ENCODE data around the gene CCDC182. TPM values are rescaled to one million over a fixed set of nuclear protein-coding genes. Genes with fewer than 3 reads are reported as not detected.

The CCDC182 gene
- total and polyA plus RNA-seq, 7 experiments from 2014 or later: not detected

DNA sequence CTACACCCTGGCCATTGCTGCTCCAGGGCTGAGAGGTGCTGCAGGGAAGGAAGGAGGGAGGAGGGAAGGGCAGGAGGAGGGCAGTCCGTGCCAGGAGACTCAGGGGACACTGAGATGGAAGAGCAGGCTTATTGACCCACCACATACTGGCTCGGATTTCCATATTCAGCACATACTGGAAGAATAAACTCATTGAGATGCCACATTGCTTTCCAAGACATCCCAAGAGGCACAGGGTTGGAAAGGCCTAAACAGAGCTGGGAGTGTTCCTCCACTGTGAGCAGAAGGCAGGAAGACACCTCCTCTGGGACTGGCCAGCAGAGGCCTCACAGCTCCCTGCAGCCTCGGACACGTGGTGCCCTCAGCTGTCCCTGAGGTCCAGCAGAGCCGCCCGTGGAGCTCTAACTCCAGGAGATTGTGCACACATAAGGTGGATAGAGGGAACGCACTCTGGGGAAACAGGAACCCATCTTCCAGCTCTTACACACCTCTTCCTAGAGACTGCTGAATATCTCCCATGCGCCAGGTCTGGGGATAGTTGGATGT, 17.4 kb downstream of the CCDC182 start:
- Histone ChIP-seq H3K36me3 (ENCODE audit: control insufficient read depth in 2 of 3, insufficient read depth in 3 of 3, low read length in 3 of 3) (no peaks in the 10 kb centered on the region), H3K27ac (ENCODE audit: low read depth, low read length) (no peak overlapping the region), H3K27me3 (ENCODE audit: control insufficient read depth in 2 of 2, insufficient read depth in 2 of 2, low read length in 2 of 2) (no peaks in the 10 kb centered on the region), H3K4me3 (ENCODE audit: low read length) (no peak overlapping the region), H3K4me1 (ENCODE audit: control insufficient read depth in 2 of 2, insufficient read depth in 2 of 2, low read length in 2 of 2) (peaks cover 0 to 4% of the 10 kb centered on the region in 2 donors), H3K9me3 (ENCODE audit: control insufficient read depth in 2 of 3, low read length in 3 of 3) (no peaks in the 10 kb centered on the region)
- DNase-seq: no peak
- no peaks in the 10 kb centered on the region for H3K36me3 Mint-ChIP-seq
- H3K9me3 Mint-ChIP-seq: peaks cover 0 to 1% (median 0%) of the 10 kb centered on the region in 11 donors
- ChIA-PET POLR2A (interaction anchor here (0.6 kb wide), 1 partner anchor 373 kb away, joined by 3 read pairs; no protein-coding TSS in a partner anchor), CTCF (no interaction called here)
- peaks cover 0 to 20% (median 3%) of the 10 kb centered on the region in 5 donors for H3K27me3 Mint-ChIP-seq
- H3K4me3 Mint-ChIP-seq: no peak overlapping the region
- intact Hi-C loops (cut with micrococcal nuclease): no loop called here
- no peak for ATAC-seq
- H3K4me1 Mint-ChIP-seq: peaks cover 0 to 2% (median 0%) of the 10 kb centered on the region in 7 donors
- H3K27ac Mint-ChIP-seq: no peak overlapping the region

DNA sequence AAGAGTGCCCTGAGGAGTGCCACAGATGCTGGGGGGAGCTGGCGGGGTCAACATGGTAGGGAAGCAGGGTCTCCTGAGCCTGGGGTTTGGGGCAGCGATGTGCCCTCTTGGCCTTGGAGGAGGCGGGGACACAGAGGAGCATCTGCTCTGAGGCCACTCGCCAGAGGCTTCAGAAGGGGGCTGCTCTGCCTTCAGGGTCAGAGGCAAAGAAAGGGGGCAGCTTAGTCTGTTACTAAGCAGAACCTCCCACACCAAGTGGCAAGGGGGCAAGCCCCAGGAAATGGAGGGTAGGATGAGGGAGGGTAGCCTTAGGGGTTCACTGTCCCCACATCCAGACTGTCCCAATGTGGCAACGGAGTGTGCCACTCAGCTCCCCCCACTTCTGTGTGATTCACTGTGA, 18.3 kb downstream of the CCDC182 start:
- H3K4me3 ChIP-seq (ENCODE audit: low read length): no peak overlapping the region
- peaks cover 0 to 1% (median 0%) of the 10 kb centered on the region in 11 donors for H3K9me3 Mint-ChIP-seq
- H3K27ac ChIP-seq (ENCODE audit: low read depth, low read length): no peak overlapping the region
- no peak for ATAC-seq
- H3K4me1 Mint-ChIP-seq: peaks cover 0 to 2% (median 0%) of the 10 kb centered on the region in 7 donors
- ChIA-PET CTCF (no interaction called here), POLR2A (no interaction called here)
- intact Hi-C loops (cut with micrococcal nuclease): no loop called here
- H3K36me3 ChIP-seq (ENCODE audit: control insufficient read depth in 2 of 3, insufficient read depth in 3 of 3, low read length in 3 of 3): no peaks in the 10 kb centered on the region
- H3K27me3 ChIP-seq (ENCODE audit: control insufficient read depth in 2 of 2, insufficient read depth in 2 of 2, low read length in 2 of 2): no peaks in the 10 kb centered on the region
- H3K4me3 Mint-ChIP-seq: no peak overlapping the region
- H3K9me3 ChIP-seq (ENCODE audit: control insufficient read depth in 2 of 3, low read length in 3 of 3): no peaks in the 10 kb centered on the region
- H3K36me3 Mint-ChIP-seq: no peaks in the 10 kb centered on the region
- H3K27ac Mint-ChIP-seq: no peak overlapping the region
- H3K27me3 Mint-ChIP-seq: peaks cover 0 to 19% (median 3%) of the 10 kb centered on the region in 5 donors
- DNase-seq: no peak
- H3K4me1 ChIP-seq (ENCODE audit: control insufficient read depth in 2 of 2, insufficient read depth in 2 of 2, low read length in 2 of 2): peaks cover 0 to 4% of the 10 kb centered on the region in 2 donors

DNA sequence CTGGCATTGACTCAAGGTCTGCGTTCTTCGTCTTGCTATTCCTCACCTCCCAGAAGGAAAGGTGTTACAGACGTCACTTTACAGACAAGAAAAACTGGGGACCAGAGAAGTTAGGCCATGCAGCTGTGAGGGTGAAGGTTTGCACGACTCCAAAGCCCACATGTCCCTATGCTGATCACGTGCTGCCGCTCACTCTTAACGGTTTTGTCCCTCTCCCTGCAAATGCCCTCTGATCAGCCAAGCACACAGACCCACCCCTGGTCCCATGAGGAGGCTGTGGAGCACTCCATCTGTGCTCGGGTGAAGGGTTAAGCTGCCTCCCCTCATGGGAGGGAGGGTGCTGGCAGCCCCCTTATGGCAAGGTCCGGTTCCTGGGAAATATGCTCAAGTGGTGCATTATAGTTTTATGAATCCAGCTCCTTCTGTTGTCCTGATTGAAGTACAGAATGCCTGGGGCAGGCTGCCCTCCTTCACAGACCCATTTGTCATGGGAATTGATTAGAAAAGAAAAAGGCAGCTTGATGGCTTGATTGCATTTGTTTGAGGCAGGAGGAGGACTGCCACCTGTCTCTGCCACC, 18.8 kb downstream of the CCDC182 start:
- ATAC-seq: no peak
- no peak for DNase-seq
- Histone ChIP-seq H3K27ac (ENCODE audit: low read depth, low read length) (no peak overlapping the region), H3K4me3 (ENCODE audit: low read length) (no peak overlapping the region), H3K9me3 (ENCODE audit: control insufficient read depth in 2 of 3, low read length in 3 of 3) (no peaks in the 10 kb centered on the region), H3K4me1 (ENCODE audit: control insufficient read depth in 2 of 2, insufficient read depth in 2 of 2, low read length in 2 of 2) (peaks cover 0 to 4% of the 10 kb centered on the region in 2 donors), H3K27me3 (ENCODE audit: control insufficient read depth in 2 of 2, insufficient read depth in 2 of 2, low read length in 2 of 2) (no peaks in the 10 kb centered on the region), H3K36me3 (ENCODE audit: control insufficient read depth in 2 of 3, insufficient read depth in 3 of 3, low read length in 3 of 3) (no peaks in the 10 kb centered on the region)
- H3K27ac Mint-ChIP-seq: no peak overlapping the region
- H3K36me3 Mint-ChIP-seq: no peaks in the 10 kb centered on the region
- H3K27me3 Mint-ChIP-seq: peaks cover 0 to 18% (median 3%) of the 10 kb centered on the region in 5 donors
- intact Hi-C loops (cut with micrococcal nuclease): no loop called here
- CTCF ChIA-PET: no interaction called here
- H3K9me3 Mint-ChIP-seq: peaks cover 0 to 1% (median 0%) of the 10 kb centered on the region in 11 donors
- peaks cover 0 to 2% (median 0%) of the 10 kb centered on the region in 7 donors for H3K4me1 Mint-ChIP-seq
- POLR2A ChIA-PET: no interaction called here
- H3K4me3 Mint-ChIP-seq: no peak overlapping the region

DNA sequence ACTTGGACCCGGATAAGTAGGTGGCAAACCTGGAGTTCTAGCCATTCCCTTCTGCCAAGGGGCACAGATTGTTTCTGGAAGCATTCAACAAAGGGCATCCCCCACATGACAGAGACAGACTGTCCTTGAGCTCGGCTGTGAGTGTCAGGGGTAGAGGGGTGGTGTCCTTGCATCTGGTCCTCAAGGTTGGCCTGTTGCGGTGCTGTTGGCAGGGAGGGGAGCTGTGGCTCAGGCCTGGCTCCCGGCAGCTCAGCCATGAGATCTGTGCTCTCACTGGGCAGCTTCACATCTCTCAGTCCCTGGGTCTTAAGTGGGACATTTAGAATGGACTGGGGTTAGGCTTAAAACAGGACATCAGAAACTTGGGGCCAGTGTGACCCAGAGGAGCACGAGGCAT, 20.4 kb downstream of the CCDC182 start:
- ATAC-seq: no peak
- Histone ChIP-seq H3K9me3 (ENCODE audit: control insufficient read depth in 2 of 3, low read length in 3 of 3) (no peaks in the 10 kb centered on the region), H3K4me1 (ENCODE audit: control insufficient read depth in 2 of 2, insufficient read depth in 2 of 2, low read length in 2 of 2) (peaks cover 0 to 4% of the 10 kb centered on the region in 2 donors), H3K36me3 (ENCODE audit: control insufficient read depth in 2 of 3, insufficient read depth in 3 of 3, low read length in 3 of 3) (no peaks in the 10 kb centered on the region), H3K27ac (ENCODE audit: low read depth, low read length) (no peak overlapping the region), H3K27me3 (ENCODE audit: control insufficient read depth in 2 of 2, insufficient read depth in 2 of 2, low read length in 2 of 2) (no peaks in the 10 kb centered on the region), H3K4me3 (ENCODE audit: low read length) (no peak overlapping the region)
- H3K4me3 Mint-ChIP-seq: no peak overlapping the region
- H3K27ac Mint-ChIP-seq: no peak overlapping the region
- H3K9me3 Mint-ChIP-seq: no peaks in the 10 kb centered on the region
- intact Hi-C loops (cut with micrococcal nuclease): no loop called here
- peaks cover 0 to 15% (median 0%) of the 10 kb centered on the region in 5 donors for H3K27me3 Mint-ChIP-seq
- ChIA-PET CTCF (no interaction called here), POLR2A (no interaction called here)
- DNase-seq: no peak
- H3K36me3 Mint-ChIP-seq: no peaks in the 10 kb centered on the region
- peaks cover 0 to 2% (median 0%) of the 10 kb centered on the region in 7 donors for H3K4me1 Mint-ChIP-seq

DNA sequence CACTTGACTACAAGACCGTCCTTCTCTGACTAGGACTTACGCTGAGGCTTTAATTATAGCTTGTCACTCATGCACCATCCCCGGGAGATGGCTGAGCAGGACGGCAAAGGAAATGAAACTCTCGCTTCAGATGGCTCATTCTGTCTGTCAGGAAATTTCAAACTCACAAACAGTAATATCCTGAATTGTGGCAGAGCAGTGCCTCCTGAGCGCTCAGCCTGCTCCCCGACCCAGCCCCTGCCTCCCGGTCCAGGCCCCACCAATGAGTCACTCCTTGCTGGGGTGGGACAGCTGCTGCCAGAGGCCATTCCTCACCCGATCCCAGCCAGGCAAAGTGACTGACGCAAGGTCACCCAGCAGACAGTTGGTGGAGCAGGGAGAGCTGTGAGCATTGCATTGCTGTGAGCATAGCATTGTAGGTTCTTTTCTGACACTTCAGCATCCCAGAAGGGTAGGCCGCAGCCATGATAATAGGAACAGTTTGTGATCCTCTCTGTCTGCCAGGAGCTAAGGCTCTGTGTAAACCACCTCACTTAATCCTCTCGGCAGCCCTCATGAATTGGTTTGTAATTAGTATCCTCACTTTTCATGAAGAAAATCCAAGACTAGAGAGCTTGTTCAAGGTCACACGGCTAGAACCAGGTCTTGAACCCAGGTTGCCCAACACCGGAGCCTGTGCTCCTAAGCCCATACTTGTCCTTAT, 20.9 kb downstream of the CCDC182 start:
- Mint-ChIP-seq H3K27me3 (peaks cover 0 to 15% (median 0%) of the 10 kb centered on the region in 5 donors), H3K4me1 (peaks cover 0 to 2% (median 0%) of the 10 kb centered on the region in 7 donors), H3K27ac (no peak overlapping the region), H3K4me3 (no peak overlapping the region), H3K9me3 (no peaks in the 10 kb centered on the region), H3K36me3 (no peaks in the 10 kb centered on the region)
- POLR2A ChIA-PET: no interaction called here
- CTCF ChIA-PET: no interaction called here
- no peaks in the 10 kb centered on the region for H3K9me3 ChIP-seq (ENCODE audit: control insufficient read depth in 2 of 3, low read length in 3 of 3)
- no peak overlapping the region for H3K4me3 ChIP-seq (ENCODE audit: low read length)
- H3K27me3 ChIP-seq (ENCODE audit: control insufficient read depth in 2 of 2, insufficient read depth in 2 of 2, low read length in 2 of 2): no peaks in the 10 kb centered on the region
- ATAC-seq (no peak), DNase-seq (no peak)
- intact Hi-C loops (cut with micrococcal nuclease): no loop called here
- no peak overlapping the region for H3K27ac ChIP-seq (ENCODE audit: low read depth, low read length)
- no peaks in the 10 kb centered on the region for H3K36me3 ChIP-seq (ENCODE audit: control insufficient read depth in 2 of 3, insufficient read depth in 3 of 3, low read length in 3 of 3)
- H3K4me1 ChIP-seq (ENCODE audit: control insufficient read depth in 2 of 2, insufficient read depth in 2 of 2, low read length in 2 of 2): peaks cover 0 to 4% of the 10 kb centered on the region in 2 donors

DNA sequence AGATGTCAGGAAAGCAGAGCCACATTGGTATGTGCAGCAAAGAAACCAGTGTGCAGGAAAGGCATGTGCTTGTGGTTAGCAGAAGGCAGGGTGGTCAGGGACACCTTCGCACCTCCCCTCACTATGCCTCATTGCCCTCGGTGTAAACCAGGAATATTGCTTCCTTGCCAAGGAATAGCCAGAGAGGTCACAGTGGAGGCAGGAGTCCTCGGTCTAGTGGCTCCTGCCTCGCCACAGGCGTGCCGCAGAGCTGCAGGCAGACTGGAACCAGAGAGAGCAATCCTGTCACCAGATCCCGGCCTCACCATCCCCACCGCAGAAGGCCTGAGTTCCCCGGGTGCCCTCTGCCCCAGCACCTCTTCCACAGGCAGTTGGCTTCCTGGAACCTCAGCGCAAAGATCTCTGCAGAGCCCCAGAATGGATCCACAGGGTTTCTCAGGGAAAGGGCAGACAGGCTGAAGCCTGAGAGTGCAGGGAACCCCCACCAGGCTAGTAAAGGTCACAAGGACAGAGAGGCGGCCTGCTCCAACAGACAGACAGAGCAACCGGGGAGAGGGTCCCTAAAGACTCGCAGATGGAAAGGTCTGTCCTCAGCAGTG, 21.6 kb downstream of the CCDC182 start:
- no peak overlapping the region for H3K4me3 ChIP-seq (ENCODE audit: low read length)
- peaks cover 0 to 4% of the 10 kb centered on the region in 2 donors for H3K4me1 ChIP-seq (ENCODE audit: control insufficient read depth in 2 of 2, insufficient read depth in 2 of 2, low read length in 2 of 2)
- Mint-ChIP-seq H3K27ac (no peak overlapping the region), H3K4me1 (peaks cover 0 to 2% (median 0%) of the 10 kb centered on the region in 7 donors), H3K36me3 (no peaks in the 10 kb centered on the region), H3K4me3 (no peak overlapping the region), H3K9me3 (no peaks in the 10 kb centered on the region), H3K27me3 (peaks cover 0 to 19% (median 0%) of the 10 kb centered on the region in 5 donors)
- DNase-seq (no peak), ATAC-seq (no peak)
- H3K9me3 ChIP-seq (ENCODE audit: control insufficient read depth in 2 of 3, low read length in 3 of 3): no peaks in the 10 kb centered on the region
- CTCF ChIA-PET: no interaction called here
- POLR2A ChIA-PET: no interaction called here
- H3K27ac ChIP-seq (ENCODE audit: low read depth, low read length): no peak overlapping the region
- H3K27me3 ChIP-seq (ENCODE audit: control insufficient read depth in 2 of 2, insufficient read depth in 2 of 2, low read length in 2 of 2): no peaks in the 10 kb centered on the region
- H3K36me3 ChIP-seq (ENCODE audit: control insufficient read depth in 2 of 3, insufficient read depth in 3 of 3, low read length in 3 of 3): no peaks in the 10 kb centered on the region
- intact Hi-C loops (cut with micrococcal nuclease): no loop called here
